Gastroesophageal sphincter (tissue), 3 donors: ENCODE measurements around the gene FOXO3.

Experiments used
- CTCF ChIP-seq, 4 experiments: fragments of 200-600 bp in 2 of 4; fragments of 450-650 bp in 2 of 4; sonication (generic) in 1 of 4; IDR thresholded peaks; one replicate each; pipeline ENCODE4 v1.5.1; 2017 to 2019; ENCODE audit warnings: antibody characterized with exemption in 4 of 4, mild to moderate bottlenecking in 2 of 4, moderate library complexity in 2 of 4
- EP300 ChIP-seq: sonication (generic); formaldehyde crosslinking; IDR thresholded peaks from one replicate; pipeline ENCODE4 v1.6.1; 2017; ENCODE audit warnings: antibody characterized with exemption, mild to moderate bottlenecking
- POLR2A ChIP-seq, 2 donors: fragments of 450-650 bp; IDR thresholded peaks; one replicate each; pipeline ENCODE4 v1.6.1; 2017; ENCODE audit warnings: antibody characterized with exemption in 2 of 2, mild to moderate bottlenecking in 2 of 2, moderate library complexity in 1 of 2
- POLR2AphosphoS5 ChIP-seq: sonication (generic); formaldehyde crosslinking; IDR thresholded peaks from one replicate; pipeline ENCODE4 v1.6.1; 2017; ENCODE audit warnings: antibody characterized with exemption

DNA sequence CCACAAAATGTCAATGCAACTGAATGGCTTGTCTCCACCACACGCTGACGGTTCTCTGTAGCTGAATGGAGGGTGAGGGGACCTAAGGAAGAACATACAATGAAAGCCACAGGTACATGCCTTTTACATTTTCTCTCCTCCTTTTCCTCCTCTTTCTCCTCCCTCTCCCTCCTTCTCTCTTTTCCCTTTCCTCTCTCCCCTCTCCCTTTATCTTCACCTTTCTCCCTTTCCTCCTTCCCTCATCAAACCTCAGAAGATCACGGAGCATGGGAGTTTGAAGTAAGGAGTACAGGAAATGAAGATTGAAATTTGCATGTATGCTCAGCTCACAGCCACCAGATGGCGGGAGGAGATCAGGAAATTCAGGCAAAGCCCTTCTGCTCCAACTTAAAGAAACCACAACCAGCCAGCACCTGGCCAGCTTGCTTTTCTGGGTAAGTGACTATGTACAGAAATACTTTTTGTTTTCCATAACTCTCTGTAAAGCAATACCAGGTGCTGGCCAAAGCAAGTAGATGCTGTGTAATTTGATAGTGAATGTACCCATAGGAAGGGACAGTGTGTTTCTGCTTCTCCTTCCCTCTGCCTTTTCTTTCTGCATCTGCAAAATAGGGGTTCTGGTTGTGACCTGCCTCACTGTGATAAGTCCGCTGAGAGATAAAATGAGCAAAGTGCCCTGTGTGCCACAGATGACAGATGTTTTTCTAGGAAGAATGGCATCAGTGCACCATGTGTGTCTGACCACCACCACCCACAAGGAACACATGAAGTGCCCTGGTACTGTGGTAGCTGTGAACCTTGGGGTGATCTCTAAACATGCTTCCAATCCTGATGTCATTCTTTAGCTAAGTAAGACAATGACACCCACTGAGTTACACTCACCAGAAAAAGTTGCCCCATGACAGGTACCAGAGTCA, 18.6 kb upstream of the FOXO3 start:
- TF ChIP-seq CTCF (IDR thresholded peaks at IDR 0.05) (peak; percentile 77 to 96 (median 87)), POLR2AphosphoS5 (no peak), POLR2A (IDR thresholded peaks at IDR 0.05) (no peak), EP300 (no peak)
